Measurements from ENCODE around the gene LMF1.

GRCh38 chr16:876523-877241, 94.1 kb downstream of the LMF1 start:
- TF ChIP-seq POLR2A (IDR thresholded peaks at IDR 0.05) (no peak), CTCF (IDR thresholded peaks at IDR 0.05) (no peak), POLR2AphosphoS5 (IDR thresholded peaks at IDR 0.05) (no peak)

Data from prostate gland (tissue), 2 donors.